GM19372 (cell line): ENCODE measurements around the gene TEAD2.

Experiments
- ATAC-seq: cut with Tn5 transposase; IDR thresholded peaks from one replicate; pipeline ENCODE4 v1.9.1; 2021; ENCODE audit warnings: mild to moderate bottlenecking, low read depth, moderate library complexity; ENCODE audit not compliant: unreplicated experiment

The TEAD2 gene

DNA sequence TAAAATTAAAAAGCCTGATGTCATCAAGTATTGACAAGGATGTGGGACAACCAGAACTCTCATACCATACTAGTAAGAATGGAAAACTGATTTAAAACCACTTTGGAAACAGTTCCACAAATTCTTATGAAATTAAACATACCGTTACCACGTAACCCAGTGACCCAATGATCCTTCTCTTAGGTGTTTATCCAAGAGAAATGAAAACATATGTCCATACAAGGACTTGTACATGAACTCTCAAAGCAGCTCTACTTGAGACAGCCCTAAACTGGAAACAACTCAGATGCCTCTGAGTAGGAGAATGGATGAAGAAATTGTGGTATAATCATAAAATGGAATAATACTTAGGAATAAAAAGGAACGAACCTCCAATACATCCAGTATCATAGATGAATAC, 64.8 kb downstream of the TEAD2 start:
- ATAC-seq, result no peak

GRCh38 chr19:49295208-49295880, 66.9 kb downstream of the TEAD2 start:
- ATAC-seq, result no peak

GRCh38 chr19:49294401-49294800, 67.8 kb downstream of the TEAD2 start:
- ATAC-seq, result no peak
